K562 (cell line): Measurements from ENCODE around the gene TBC1D25. TPM values are rescaled to one million over a fixed set of nuclear protein-coding genes. Genes with fewer than 3 reads are reported as not detected.

Experiments used
- ARID2 ChIP-seq: fragments of 450-650 bp; IDR thresholded peaks from 2 replicates; pipeline ENCODE4 v1.6.1; 2017; ENCODE audit warnings: antibody characterized with exemption, mild to moderate bottlenecking
- ARNT ChIP-seq, 2 experiments: fragments of 450-650 bp; IDR thresholded peaks; 2 replicates each; pipeline ENCODE4 v1.6.1; 2016; ENCODE audit warnings: mild to moderate bottlenecking in 1 of 2
- BHLHE40 ChIP-seq: IDR thresholded peaks from 2 replicates; pipeline ENCODE4 v1.6.1; 2011; ENCODE audit warnings: low read length, improper control_type of control experiment
- EP400 ChIP-seq: fragments of 450-650 bp; IDR thresholded peaks from 2 replicates; pipeline ENCODE4 v1.6.1; 2017; ENCODE audit warnings: antibody characterized with exemption, mild to moderate bottlenecking, moderate library complexity
- FOXM1 ChIP-seq, 2 experiments: fragments of 450-650 bp in 1 of 2; sonication (generic) in 1 of 2; formaldehyde crosslinking in 1 of 2; IDR thresholded peaks; 2 replicates each; pipeline versions ENCODE4 v1.6.1 to v1.9.0; 2017 to 2022; ENCODE audit warnings: low read depth in 2 of 2, mild to moderate bottlenecking in 2 of 2, missing genetic modification reagents in 1 of 2, moderate library complexity in 1 of 2
- GABPA ChIP-seq: fragments of 200-800 bp; sonication (Bioruptor generic); conservative IDR thresholded peaks from 2 replicates; pipeline ENCODE4 v1.6.1; 2016; ENCODE audit warnings: low read depth, missing genetic modification characterization, missing compliant biosample characterization
- JUNB ChIP-seq: fragments of 450-650 bp; formaldehyde crosslinking; conservative IDR thresholded peaks from 2 replicates; pipeline ENCODE4 v1.4.0; 2020; ENCODE audit warnings: mild to moderate bottlenecking
- MCM7 ChIP-seq, 2 experiments: fragments of 450-650 bp; IDR thresholded peaks; 2 replicates each; pipeline ENCODE4 v1.6.1; 2016 to 2018
- PHF8 ChIP-seq: fragments of 200-600 bp; sonication (generic); IDR thresholded peaks from 2 replicates; pipeline ENCODE4 v1.6.1; 2012; ENCODE audit warnings: mixed run types, mild to moderate bottlenecking, inconsistent platforms, low read length, moderate library complexity, borderline replicate concordance
- SNRNP70 ChIP-seq: fragments of 200-400 bp; formaldehyde crosslinking; optimal IDR thresholded peaks from 2 replicates; pipeline ENCODE3; 2017; ENCODE audit warnings: low read depth, low read length
- TRIM28 ChIP-seq: fragments of 450-650 bp; IDR thresholded peaks from 2 replicates; pipeline ENCODE4 v1.6.1; 2017
- U2AF1 ChIP-seq: fragments of 200-400 bp; formaldehyde crosslinking; optimal IDR thresholded peaks from 2 replicates; pipeline ENCODE3; 2017; ENCODE audit warnings: mild to moderate bottlenecking, low read depth, low read length, moderate library complexity
- ZNF23 ChIP-seq: fragments of 250-450 bp; sonication (Bioruptor Pico); IDR thresholded peaks from 2 replicates; pipeline ENCODE4 v1.4.0; 2020; ENCODE audit warnings: mild to moderate bottlenecking
- ZNF766 ChIP-seq: fragments of 200-800 bp; sonication (Bioruptor generic); conservative IDR thresholded peaks from 2 replicates; pipeline ENCODE4 v1.6.1; 2016; ENCODE audit warnings: missing genetic modification characterization, missing compliant biosample characterization
- polyA plus RNA-seq, 8 experiments: library from polyadenylated mRNA; depleted of rRNA in 4 of 8; stranded (reverse) in 5 of 8; unstranded in 3 of 8; fragments of >200 nt; fragmentation: Nextera tagmentation in 2 of 8; fragmentation: Illumina TruSeq in 1 of 8; extraction: Ambion mirVana in 2 of 8; extraction: Trizol in 1 of 8; gene quantifications; 2 replicates each; pipeline versions ENCODE4 v1.2.1 to v1.2.3, GENCODE V29; 2011 to 2014; ENCODE audit warnings: inconsistent platforms in 1 of 8, missing spikeins in 1 of 8
- total RNA-seq, 7 experiments: library from RNA; depleted of rRNA in 6 of 7; stranded (reverse); fragments of >200 nt in 6 of 7; fragmentation: Illumina TruSeq in 2 of 7; extraction: Trizol in 2 of 7; gene quantifications; 2 replicates each; pipeline versions ENCODE4 v1.2.1 to v1.2.3, GENCODE V29; 2011 to 2021; ENCODE audit warnings: low replicate concordance in 1 of 7
- TF ChIP-seq, protein P1 (sequence below): fragments of 450-650 bp; IDR thresholded peaks from 2 replicates; pipeline ENCODE4 v1.7.1; 2018; ENCODE audit warnings: mild to moderate bottlenecking, low read depth; ENCODE audit not compliant: partially characterized antibody
- TF ChIP-seq, protein P2 (sequence below): fragments of 450-650 bp; IDR thresholded peaks from 2 replicates; pipeline ENCODE4 v1.6.1; 2016; ENCODE audit warnings: antibody characterized with exemption
- TF ChIP-seq, protein P3 (sequence below): IDR thresholded peaks from 2 replicates; pipeline ENCODE4 v1.6.1; 2012; ENCODE audit warnings: low read depth, low read length, improper control_type of control experiment, borderline replicate concordance
- TF ChIP-seq, protein P4 (sequence below): fragments of 250-450 bp; sonication (Bioruptor Pico); IDR thresholded peaks from 2 replicates; pipeline ENCODE4 v1.8.0; 2022; ENCODE audit warnings: inconsistent platforms, mild to moderate bottlenecking, moderate library complexity, borderline replicate concordance
- TF ChIP-seq, protein P5 (sequence below): sonication (generic); formaldehyde crosslinking; IDR thresholded peaks from 2 replicates; pipeline ENCODE4 v1.9.0; 2022; ENCODE audit warnings: mild to moderate bottlenecking, missing genetic modification reagents

Gene TBC1D25
- total and polyA plus RNA-seq, 9 of the 15 experiments (the other 6 are each of a cell fraction or from before 2014, with no cell fraction given): 0.62 to 10.6 (median 3.9) TPM

DNA sequence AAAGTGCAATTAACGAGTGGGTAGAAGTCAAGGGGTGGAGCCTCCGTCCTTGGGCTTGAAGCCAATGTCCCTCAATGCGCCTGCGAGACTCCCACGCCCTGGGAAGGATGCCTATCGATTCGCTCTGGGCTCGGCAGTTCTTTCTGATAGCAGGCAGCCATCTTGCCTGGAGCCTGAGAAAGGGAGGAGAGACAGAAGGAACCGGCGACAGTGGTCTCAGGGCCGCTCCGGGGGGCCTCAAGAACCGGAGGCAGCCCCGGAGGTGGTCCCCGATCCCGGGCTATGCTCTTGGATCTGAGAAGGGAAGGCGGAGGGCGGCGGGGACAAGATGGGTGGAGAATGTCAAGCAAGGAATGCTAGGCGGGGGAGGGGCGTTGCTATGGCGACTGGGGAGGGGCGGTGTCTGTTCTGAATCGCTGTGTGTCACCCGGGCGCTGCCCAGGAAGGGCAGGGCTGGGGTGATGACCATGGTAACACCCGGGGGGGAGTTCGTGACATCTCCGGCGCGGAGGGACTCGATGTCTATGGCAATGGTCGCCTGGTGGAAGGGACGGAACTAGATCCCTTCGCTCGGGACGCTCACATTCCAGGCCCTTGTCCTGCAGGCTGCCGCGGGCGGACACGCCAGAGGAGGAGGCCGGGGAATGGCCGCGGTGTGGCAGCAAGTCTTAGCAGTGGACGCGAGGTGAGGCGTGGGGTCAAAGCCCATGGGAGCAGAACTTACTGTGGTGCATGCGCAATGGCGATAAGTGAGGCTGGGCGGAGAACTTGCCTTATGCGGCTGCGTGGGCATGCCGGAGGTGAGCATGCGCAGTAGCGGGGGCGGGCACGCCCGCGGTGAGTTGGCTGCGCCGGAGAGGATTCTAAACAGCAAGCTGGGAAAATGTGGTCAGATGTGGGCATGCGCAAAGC is 58.1 kb downstream of the TBC1D25 start, which contains the start of gene WDR13 (continued):
- TF ChIP-seq, protein P1, sequence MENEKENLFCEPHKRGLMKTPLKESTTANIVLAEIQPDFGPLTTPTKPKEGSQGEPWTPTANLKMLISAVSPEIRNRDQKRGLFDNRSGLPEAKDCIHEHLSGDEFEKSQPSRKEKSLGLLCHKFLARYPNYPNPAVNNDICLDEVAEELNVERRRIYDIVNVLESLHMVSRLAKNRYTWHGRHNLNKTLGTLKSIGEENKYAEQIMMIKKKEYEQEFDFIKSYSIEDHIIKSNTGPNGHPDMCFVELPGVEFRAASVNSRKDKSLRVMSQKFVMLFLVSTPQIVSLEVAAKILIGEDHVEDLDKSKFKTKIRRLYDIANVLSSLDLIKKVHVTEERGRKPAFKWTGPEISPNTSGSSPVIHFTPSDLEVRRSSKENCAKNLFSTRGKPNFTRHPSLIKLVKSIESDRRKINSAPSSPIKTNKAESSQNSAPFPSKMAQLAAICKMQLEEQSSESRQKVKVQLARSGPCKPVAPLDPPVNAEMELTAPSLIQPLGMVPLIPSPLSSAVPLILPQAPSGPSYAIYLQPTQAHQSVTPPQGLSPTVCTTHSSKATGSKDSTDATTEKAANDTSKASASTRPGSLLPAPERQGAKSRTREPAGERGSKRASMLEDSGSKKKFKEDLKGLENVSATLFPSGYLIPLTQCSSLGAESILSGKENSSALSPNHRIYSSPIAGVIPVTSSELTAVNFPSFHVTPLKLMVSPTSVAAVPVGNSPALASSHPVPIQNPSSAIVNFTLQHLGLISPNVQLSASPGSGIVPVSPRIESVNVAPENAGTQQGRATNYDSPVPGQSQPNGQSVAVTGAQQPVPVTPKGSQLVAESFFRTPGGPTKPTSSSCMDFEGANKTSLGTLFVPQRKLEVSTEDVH: no peak
- no peak for TF ChIP-seq ZNF23 (CRISPR knock-in tag)
- TF ChIP-seq, protein P2, sequence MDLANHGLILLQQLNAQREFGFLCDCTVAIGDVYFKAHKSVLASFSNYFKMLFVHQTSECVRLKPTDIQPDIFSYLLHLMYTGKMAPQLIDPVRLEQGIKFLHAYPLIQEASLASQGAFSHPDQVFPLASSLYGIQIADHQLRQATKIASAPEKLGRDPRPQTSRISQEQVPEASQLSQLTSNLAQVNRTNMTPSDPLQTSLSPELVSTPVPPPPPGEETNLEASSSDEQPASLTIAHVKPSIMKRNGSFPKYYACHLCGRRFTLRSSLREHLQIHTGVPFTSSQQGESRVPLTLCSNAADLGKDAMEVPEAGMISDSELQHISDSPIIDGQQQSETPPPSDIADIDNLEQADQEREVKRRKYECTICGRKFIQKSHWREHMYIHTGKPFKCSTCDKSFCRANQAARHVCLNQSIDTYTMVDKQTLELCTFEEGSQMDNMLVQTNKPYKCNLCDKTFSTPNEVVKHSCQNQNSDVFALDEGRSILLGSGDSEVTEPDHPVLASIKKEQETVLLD: peak; percentile 99
- no peak for TF ChIP-seq FOXM1 (IDR thresholded peaks at IDR 0.05; ENCODE audit: low read depth)
- TF ChIP-seq FOXM1 (CRISPR knock-in tag; IDR thresholded peaks at IDR 0.05; ENCODE audit: low read depth): peak; percentile 61; the same call in 1 of the 2 replicates
- TF ChIP-seq, protein P3, sequence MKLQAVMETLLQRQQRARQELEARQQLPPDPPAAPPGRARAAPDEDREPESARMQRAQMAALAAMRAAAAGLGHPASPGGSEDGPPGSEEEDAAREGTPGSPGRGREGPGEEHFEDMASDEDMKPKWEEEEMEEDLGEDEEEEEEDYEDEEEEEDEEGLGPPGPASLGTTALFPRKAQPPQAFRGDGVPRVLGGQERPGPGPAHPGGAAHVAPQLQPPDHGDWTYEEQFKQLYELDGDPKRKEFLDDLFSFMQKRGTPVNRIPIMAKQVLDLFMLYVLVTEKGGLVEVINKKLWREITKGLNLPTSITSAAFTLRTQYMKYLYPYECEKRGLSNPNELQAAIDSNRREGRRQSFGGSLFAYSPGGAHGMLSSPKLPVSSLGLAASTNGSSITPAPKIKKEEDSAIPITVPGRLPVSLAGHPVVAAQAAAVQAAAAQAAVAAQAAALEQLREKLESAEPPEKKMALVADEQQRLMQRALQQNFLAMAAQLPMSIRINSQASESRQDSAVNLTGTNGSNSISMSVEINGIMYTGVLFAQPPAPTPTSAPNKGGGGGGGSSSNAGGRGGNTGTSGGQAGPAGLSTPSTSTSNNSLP: peak; percentile 73; the same call in 1 of the 2 replicates
- TF ChIP-seq BHLHE40: peak; percentile 34; the same call in 1 of the 2 replicates
- TF ChIP-seq JUNB (CRISPR knock-in tag): no peak
- TF ChIP-seq ARID2: no peak
- 0 out of 2 replicates have a peak, but pooled peaks have one; percentile 31 for TF ChIP-seq GABPA (tag)
- TF ChIP-seq SNRNP70: no peak
- peak; percentile 71; the same call in 1 of the 2 replicates for TF ChIP-seq PHF8
- TF ChIP-seq, protein P4, sequence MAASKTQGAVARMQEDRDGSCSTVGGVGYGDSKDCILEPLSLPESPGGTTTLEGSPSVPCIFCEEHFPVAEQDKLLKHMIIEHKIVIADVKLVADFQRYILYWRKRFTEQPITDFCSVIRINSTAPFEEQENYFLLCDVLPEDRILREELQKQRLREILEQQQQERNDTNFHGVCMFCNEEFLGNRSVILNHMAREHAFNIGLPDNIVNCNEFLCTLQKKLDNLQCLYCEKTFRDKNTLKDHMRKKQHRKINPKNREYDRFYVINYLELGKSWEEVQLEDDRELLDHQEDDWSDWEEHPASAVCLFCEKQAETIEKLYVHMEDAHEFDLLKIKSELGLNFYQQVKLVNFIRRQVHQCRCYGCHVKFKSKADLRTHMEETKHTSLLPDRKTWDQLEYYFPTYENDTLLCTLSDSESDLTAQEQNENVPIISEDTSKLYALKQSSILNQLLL (CRISPR knock-in tag): no peak
- no peak for TF ChIP-seq MCM7 (IDR thresholded peaks at IDR 0.05)
- TF ChIP-seq, protein P5, sequence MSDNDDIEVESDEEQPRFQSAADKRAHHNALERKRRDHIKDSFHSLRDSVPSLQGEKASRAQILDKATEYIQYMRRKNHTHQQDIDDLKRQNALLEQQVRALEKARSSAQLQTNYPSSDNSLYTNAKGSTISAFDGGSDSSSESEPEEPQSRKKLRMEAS (CRISPR knock-in tag): peak; percentile 67
- TF ChIP-seq U2AF1: no peak
- TF ChIP-seq ZNF766 (CRISPR knock-in tag): 0 out of 2 replicates have a peak, but pooled peaks have one; percentile 36
- TF ChIP-seq EP400: peak; percentile 87
- peak in 1 of 2 experiments; percentile 69; a peak in 2 of 4 replicates for TF ChIP-seq ARNT (IDR thresholded peaks at IDR 0.05)
- TF ChIP-seq TRIM28: 0 out of 2 replicates have a peak, but pooled peaks have one; percentile 30
